GM19455 (cell line): Measurements from ENCODE around the gene NDUFV3.
A peak's percentile ranks its signal among the peaks of the same experiment; 100 is the strongest.
"Not testable (repeated sequence)": the region's sequence is repeated elsewhere in the genome, so short reads cannot be mapped to it uniquely, and the experiment has no call there.

Experiments used
- ATAC-seq: cut with Tn5 transposase; IDR thresholded peaks from one replicate; pipeline ENCODE4 v1.9.1; 2021; ENCODE audit not compliant: unreplicated experiment

The NDUFV3 gene

GRCh38 chr21:42883921-42884320, 9.2 kb upstream of the NDUFV3 start:
- no peak for ATAC-seq

- no peak for ATAC-seq
These were observed 5.8 kb upstream of the NDUFV3 start for GRCh38 chr21:42887326-42887725.

GRCh38 chr21:42892582-42892930, 553 bp upstream of the NDUFV3 start:
- ATAC-seq: peak; percentile 20

- no peak for ATAC-seq
These were observed 7.3 kb downstream of the NDUFV3 start for GRCh38 chr21:42900446-42900845.

GRCh38 chr21:42903817-42904216, 10.7 kb downstream of the NDUFV3 start:
- no peak for ATAC-seq

- no peak for ATAC-seq
These were observed 12.1 kb downstream of the NDUFV3 start for GRCh38 chr21:42905195-42905594.

- no peak for ATAC-seq
These were observed 13.1 kb downstream of the NDUFV3 start for GRCh38 chr21:42906233-42906632.

- ATAC-seq: not testable (repeated sequence)
These were observed 15.4 kb downstream of the NDUFV3 start for GRCh38 chr21:42908484-42908883.

GRCh38 chr21:42911920-42912319, 18.8 kb downstream of the NDUFV3 start:
- not testable (repeated sequence) for ATAC-seq

GRCh38 chr21:42913476-42913875, 20.4 kb downstream of the NDUFV3 start:
- ATAC-seq: no peak

GRCh38 chr21:42918291-42918690, 25.2 kb downstream of the NDUFV3 start:
- no peak for ATAC-seq

- ATAC-seq: no peak
These were observed 28.8 kb downstream of the NDUFV3 start for GRCh38 chr21:42921927-42922326.

GRCh38 chr21:42922918-42923317, 29.8 kb downstream of the NDUFV3 start:
- no peak for ATAC-seq

GRCh38 chr21:42923553-42924432, 30.7 kb downstream of the NDUFV3 start:
- ATAC-seq: no peak

GRCh38 chr21:42924433-42924751, 31.3 kb downstream of the NDUFV3 start:
- ATAC-seq: no peak

GRCh38 chr21:42925114-42925926, 32.2 kb downstream of the NDUFV3 start, which contains the start of gene ERVH48-1:
Gene ERVH48-1 (minus strand): TSS chr21:42925630. CDS start chr21:42919006, 6,624 bp downstream.
- no peak for ATAC-seq

GRCh38 chr21:42927474-42928200, 34.5 kb downstream of the NDUFV3 start:
- not testable (repeated sequence) for ATAC-seq

GRCh38 chr21:42929969-42930368, 36.9 kb downstream of the NDUFV3 start:
- ATAC-seq: no peak

GRCh38 chr21:42931560-42932235, 38.6 kb downstream of the NDUFV3 start:
- ATAC-seq: no peak

GRCh38 chr21:42932378-42933136, 39.4 kb downstream of the NDUFV3 start:
- not testable (repeated sequence) for ATAC-seq
